ENCODE data around the gene KIR3DL3.
"Not testable (repeated sequence)": the region's sequence is repeated elsewhere in the genome, so short reads cannot be mapped to it uniquely, and the experiment has no call there.

Gene KIR3DL3

GRCh38 chr19:54728167-54728566 is 3.9 kb downstream of the KIR3DL3 start:
- H3K27ac ChIP-seq, result no peak overlapping the region
- CTCF ChIA-PET, result no interaction called here
- POLR2A ChIA-PET (ENCODE audit: low non-redundant PET), result no interaction called here
- TF ChIP-seq, protein P1, sequence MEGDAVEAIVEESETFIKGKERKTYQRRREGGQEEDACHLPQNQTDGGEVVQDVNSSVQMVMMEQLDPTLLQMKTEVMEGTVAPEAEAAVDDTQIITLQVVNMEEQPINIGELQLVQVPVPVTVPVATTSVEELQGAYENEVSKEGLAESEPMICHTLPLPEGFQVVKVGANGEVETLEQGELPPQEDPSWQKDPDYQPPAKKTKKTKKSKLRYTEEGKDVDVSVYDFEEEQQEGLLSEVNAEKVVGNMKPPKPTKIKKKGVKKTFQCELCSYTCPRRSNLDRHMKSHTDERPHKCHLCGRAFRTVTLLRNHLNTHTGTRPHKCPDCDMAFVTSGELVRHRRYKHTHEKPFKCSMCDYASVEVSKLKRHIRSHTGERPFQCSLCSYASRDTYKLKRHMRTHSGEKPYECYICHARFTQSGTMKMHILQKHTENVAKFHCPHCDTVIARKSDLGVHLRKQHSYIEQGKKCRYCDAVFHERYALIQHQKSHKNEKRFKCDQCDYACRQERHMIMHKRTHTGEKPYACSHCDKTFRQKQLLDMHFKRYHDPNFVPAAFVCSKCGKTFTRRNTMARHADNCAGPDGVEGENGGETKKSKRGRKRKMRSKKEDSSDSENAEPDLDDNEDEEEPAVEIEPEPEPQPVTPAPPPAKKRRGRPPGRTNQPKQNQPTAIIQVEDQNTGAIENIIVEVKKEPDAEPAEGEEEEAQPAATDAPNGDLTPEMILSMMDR (conservative IDR thresholded peaks at IDR 0.05; ENCODE audit: low read depth), result no peak
- DNase-seq (ENCODE audit: low spot score), result no peak

DNA sequence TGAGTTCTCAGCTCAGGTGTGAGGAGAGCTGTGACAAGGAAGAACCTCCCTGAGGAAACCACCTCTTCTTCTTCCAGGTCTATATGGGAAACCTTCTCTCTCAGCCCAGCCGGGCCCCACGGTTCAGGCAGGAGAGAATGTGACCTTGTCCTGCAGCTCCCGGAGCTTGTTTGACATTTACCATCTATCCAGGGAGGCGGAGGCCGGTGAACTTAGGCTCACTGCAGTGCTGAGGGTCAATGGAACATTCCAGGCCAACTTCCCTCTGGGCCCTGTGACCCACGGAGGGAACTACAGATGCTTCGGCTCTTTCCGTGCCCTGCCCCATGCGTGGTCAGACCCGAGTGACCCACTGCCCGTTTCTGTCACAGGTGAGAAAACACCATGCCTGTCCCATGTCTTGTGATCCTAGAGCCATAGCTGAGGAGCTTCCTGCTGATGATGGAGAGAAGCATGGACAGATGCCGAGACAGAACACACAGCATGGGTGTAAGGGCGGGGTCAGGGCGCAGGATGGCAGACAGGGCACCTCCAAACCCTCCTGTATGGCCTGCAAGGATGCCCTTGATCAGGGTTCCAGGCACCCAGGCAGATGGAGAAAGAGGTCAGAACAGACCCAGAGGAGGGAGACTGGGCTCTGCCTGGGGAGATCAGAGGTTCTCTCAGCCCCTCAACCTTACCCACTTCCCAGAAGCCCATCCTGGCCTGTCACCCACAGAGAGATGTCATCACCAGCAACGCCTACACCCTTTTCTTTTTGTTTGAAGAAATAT is 5.4 kb downstream of the KIR3DL3 start:
- TF ChIP-seq, protein P1 (conservative IDR thresholded peaks at IDR 0.05; ENCODE audit: low read depth), result no peak
- DNase-seq (ENCODE audit: low spot score), result no peak
- CTCF ChIA-PET, result no interaction called here
- no peak overlapping the region for H3K27ac ChIP-seq
- POLR2A ChIA-PET (ENCODE audit: low non-redundant PET), result no interaction called here

- DNase-seq (ENCODE audit: low spot score), result no peak
- TF ChIP-seq, protein P1 (conservative IDR thresholded peaks at IDR 0.05; ENCODE audit: low read depth), result no peak
- ChIA-PET CTCF (no interaction called here), POLR2A (ENCODE audit: low non-redundant PET) (no interaction called here)
- H3K27ac ChIP-seq, result no peak overlapping the region
These were observed 6.9 kb downstream of the KIR3DL3 start for GRCh38 chr19:54731191-54731590.

GRCh38 chr19:54738306-54738705 is 14.1 kb downstream of the KIR3DL3 start, which contains the start of gene KIR2DL3:
KIR2DL3 (plus strand) TSS chr19:54738513; CDS start chr19:54738546, 33 bp downstream.
- DNase-seq (ENCODE audit: low spot score); H3K27ac ChIP-seq; POLR2A ChIA-PET (ENCODE audit: low non-redundant PET); CTCF ChIA-PET: not testable (repeated sequence)

DNA sequence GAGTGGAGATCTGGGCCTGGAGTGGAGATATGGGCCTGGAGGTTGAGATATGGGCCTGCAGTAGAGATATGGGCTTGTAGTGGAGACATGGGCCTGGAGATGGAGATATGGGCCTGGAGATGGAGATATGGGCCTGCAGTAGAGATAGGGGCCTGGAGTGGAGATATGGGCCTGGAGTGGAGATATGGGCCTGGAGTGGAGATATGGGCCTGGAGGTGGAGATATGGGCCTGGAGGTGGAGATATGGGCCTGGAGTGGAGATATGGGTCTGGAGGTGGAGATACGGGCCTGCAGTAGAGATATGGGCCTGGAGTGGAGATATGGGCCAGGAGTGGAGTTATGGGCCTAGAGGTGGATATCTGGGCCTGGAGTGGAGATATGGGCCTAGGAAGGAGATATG is 14.5 kb downstream of the KIR3DL3 start:
- H3K27ac ChIP-seq, result no peak overlapping the region
- no peak for DNase-seq (ENCODE audit: low spot score)
- CTCF ChIA-PET, result no interaction called here
- TF ChIP-seq, protein P1 (conservative IDR thresholded peaks at IDR 0.05; ENCODE audit: low read depth), result no peak
- POLR2A ChIA-PET (ENCODE audit: low non-redundant PET), result no interaction called here

GRCh38 chr19:54739587-54740497 is 15.6 kb downstream of the KIR3DL3 start:
- TF ChIP-seq, protein P1 (conservative IDR thresholded peaks at IDR 0.05; ENCODE audit: low read depth), result no peak
- POLR2A ChIA-PET (ENCODE audit: low non-redundant PET), result no interaction called here
- CTCF ChIA-PET, result no interaction called here

GRCh38 chr19:54741950-54742349 is 17.7 kb downstream of the KIR3DL3 start:
- DNase-seq (ENCODE audit: low spot score); H3K27ac ChIP-seq; CTCF ChIA-PET; POLR2A ChIA-PET (ENCODE audit: low non-redundant PET): not testable (repeated sequence)

More at GRCh38 chr19:54739587-54740497, 15.6 kb downstream of the KIR3DL3 start:
- no peak overlapping the region for H3K27ac ChIP-seq
- no peak for DNase-seq (ENCODE audit: low spot score)

GRCh38 chr19:54744080-54744479 is 19.8 kb downstream of the KIR3DL3 start:
- CTCF ChIA-PET; H3K27ac ChIP-seq; DNase-seq (ENCODE audit: low spot score); POLR2A ChIA-PET (ENCODE audit: low non-redundant PET): not testable (repeated sequence)

DNA sequence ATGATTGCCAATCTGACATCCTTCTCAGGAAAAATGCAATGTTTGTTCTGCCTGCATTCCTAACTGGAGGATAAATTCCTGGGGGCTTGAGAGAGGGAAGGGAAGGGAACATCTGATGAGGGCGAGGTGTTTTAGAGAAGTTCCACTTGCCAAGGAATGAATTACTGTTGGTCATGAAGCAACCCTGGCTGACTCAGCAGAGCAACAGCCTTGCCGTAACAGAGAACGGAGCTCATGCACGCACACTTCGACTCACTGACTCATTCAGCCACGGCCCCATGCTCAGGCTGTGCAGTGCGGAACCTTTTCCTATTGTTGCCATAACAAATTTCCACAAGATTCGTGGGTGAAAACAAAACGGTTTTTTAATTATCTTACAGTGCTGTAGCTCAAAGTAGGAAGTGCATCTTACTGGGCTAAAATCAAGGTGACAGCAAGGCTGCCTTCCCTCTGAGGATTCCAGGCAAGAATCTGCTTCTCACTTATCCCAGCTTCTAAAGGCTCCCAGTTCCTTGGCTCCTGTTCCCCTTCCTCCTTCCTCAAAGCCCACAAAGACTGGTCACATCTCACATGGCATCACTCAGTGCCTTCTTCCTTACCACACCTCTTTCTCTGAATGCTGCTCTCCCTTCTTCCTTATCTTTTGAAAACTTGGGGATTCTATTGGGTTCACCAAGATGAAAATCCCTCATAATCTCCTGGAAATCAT is 23.5 kb downstream of the KIR3DL3 start:
- DNase-seq (ENCODE audit: low spot score); CTCF ChIA-PET; POLR2A ChIA-PET (ENCODE audit: low non-redundant PET): not testable (repeated sequence)
- H3K27ac ChIP-seq, result peak overlapping the region; percentile 72

DNA sequence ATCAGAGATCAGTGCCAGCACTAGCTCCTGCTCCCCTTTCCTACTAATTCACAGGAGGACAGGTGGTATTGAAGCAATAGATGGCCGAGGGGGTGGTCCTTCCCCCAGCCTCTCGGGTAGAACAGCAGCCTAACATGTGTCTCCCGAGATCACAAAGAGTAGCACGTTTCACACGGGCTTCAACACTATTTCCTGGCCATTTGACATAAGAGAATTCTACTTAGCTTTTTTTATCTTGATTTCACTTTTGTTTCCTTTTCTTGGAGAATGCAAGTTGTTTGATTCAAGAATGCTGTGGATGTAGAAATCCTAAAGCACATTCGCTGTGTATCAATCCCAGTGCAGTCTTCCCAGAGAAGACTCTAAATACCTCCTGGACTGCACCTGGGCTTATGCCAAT is 26.0 kb downstream of the KIR3DL3 start:
- DNase-seq (ENCODE audit: low spot score); H3K27ac ChIP-seq; CTCF ChIA-PET; POLR2A ChIA-PET (ENCODE audit: low non-redundant PET): not testable (repeated sequence)
